Measurements from ENCODE around the gene SLC33A1.
"Not testable (repeated sequence)": the region's sequence is repeated elsewhere in the genome, so short reads cannot be mapped to it uniquely, and the experiment has no call there.

The SLC33A1 gene

DNA sequence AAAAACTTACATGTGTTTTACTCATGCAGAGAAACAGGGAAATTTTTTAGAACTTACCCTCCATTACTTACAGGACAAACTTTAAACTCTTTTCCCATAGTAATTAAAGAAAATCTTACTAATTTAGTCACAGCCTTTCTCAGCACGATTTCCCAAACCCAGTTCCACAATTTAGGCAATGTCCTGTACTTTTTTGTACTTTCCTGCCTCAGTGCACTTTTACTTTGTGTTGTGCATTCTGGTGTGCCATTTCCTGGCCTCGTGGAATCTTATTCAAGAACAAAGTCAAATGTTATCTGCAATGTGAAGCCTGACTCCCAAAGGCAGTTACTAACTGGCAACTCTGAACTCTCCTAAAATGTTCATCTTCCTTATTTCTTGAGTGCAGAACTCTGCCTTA, 1.9 kb downstream of the SLC33A1 start:
- H3K27me3 ChIP-seq (ENCODE audit: low read depth, low read length), result no peaks in the 10 kb centered on the region
- H3K27ac ChIP-seq (ENCODE audit: low read length), result 0 out of 2 replicates have a peak overlapping the region, but pooled peaks have one; percentile 90
- H3K4me1 ChIP-seq (ENCODE audit: low read length), result peaks cover 16% of the 10 kb centered on the region
- peaks cover 25% of the 10 kb centered on the region for H4K20me1 ChIP-seq (ENCODE audit: insufficient read depth, low read length)
- H3K4me3 ChIP-seq (ENCODE audit: low read length), result peak overlapping the region; percentile 91
- H3K9me3 ChIP-seq (ENCODE audit: insufficient read depth, low read length), result no peaks in the 10 kb centered on the region
- H3K79me2 ChIP-seq (ENCODE audit: low read length), result peaks cover 73% of the 10 kb centered on the region
- no peak overlapping the region for H2AFZ ChIP-seq (ENCODE audit: low read depth, low read length)
- no peak for TF ChIP-seq EZH2phosphoT487 (IDR thresholded peaks at IDR 0.05; ENCODE audit: low read depth)
- TF ChIP-seq, protein P1, sequence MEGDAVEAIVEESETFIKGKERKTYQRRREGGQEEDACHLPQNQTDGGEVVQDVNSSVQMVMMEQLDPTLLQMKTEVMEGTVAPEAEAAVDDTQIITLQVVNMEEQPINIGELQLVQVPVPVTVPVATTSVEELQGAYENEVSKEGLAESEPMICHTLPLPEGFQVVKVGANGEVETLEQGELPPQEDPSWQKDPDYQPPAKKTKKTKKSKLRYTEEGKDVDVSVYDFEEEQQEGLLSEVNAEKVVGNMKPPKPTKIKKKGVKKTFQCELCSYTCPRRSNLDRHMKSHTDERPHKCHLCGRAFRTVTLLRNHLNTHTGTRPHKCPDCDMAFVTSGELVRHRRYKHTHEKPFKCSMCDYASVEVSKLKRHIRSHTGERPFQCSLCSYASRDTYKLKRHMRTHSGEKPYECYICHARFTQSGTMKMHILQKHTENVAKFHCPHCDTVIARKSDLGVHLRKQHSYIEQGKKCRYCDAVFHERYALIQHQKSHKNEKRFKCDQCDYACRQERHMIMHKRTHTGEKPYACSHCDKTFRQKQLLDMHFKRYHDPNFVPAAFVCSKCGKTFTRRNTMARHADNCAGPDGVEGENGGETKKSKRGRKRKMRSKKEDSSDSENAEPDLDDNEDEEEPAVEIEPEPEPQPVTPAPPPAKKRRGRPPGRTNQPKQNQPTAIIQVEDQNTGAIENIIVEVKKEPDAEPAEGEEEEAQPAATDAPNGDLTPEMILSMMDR (IDR thresholded peaks at IDR 0.05; ENCODE audit: low read depth, low read length), result no peak
- peaks cover 24% of the 10 kb centered on the region for H3K36me3 ChIP-seq (replicated peaks; ENCODE audit: low read depth, low read length)
- peak overlapping the region; percentile 97 for H3K4me2 ChIP-seq (ENCODE audit: low read length)
- H3K9ac ChIP-seq (ENCODE audit: low read length), result peak overlapping the region; percentile 92

DNA sequence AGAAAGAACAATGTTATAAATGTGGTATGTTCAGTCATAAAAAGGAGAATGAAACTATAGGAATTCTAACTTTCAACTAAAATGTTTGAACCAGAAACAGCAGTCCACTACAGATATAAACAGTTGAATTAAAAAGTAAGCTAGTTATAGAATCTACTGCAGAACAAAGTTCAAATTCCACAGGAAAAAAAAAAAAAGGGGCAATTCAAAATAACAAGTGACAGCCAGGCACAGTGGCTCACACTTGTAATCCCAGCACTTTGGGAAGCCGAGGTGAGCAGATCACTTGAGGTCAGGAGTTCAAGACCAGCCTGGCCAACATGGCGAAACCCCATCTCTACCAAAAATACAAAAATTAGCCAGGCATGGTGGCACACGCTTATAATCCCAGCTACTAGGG, 4.8 kb downstream of the SLC33A1 start:
- not testable (repeated sequence) for H3K27me3 ChIP-seq (ENCODE audit: low read depth, low read length); H3K27ac ChIP-seq (ENCODE audit: low read length); H3K9me3 ChIP-seq (ENCODE audit: insufficient read depth, low read length); H3K4me2 ChIP-seq (ENCODE audit: low read length); H2AFZ ChIP-seq (ENCODE audit: low read depth, low read length); H3K4me3 ChIP-seq (ENCODE audit: low read length); H3K9ac ChIP-seq (ENCODE audit: low read length)
- peaks cover 95% of the 10 kb centered on the region for H3K79me2 ChIP-seq (ENCODE audit: low read length)
- peaks cover 40% of the 10 kb centered on the region for H4K20me1 ChIP-seq (ENCODE audit: insufficient read depth, low read length)
- peaks cover 32% of the 10 kb centered on the region for H3K4me1 ChIP-seq (ENCODE audit: low read length)
- H3K36me3 ChIP-seq (replicated peaks; ENCODE audit: low read depth, low read length), result peaks cover 38% of the 10 kb centered on the region

DNA sequence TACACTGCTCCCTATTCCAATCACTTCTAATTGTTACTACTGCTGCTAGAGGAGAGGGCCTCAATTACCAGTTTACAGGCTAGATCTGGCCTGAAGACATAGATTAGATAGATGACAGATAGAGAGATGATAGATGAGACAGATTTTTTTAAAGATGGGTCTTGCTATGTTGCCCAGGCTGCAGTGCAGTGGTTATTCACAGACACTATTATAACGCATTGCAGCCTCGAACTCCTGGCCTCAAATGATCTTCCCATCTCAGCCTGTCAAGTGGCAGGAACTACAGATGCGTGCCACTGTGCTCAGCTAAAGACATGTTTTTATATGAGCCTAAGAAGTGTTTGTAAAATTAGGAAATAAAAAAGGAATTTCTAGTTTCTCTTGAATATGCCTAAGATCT, 6.2 kb downstream of the SLC33A1 start:
- no peak overlapping the region for H3K27ac ChIP-seq (ENCODE audit: low read length)
- H3K79me2 ChIP-seq (ENCODE audit: low read length), result peaks cover 95% of the 10 kb centered on the region
- no peak overlapping the region for H2AFZ ChIP-seq (ENCODE audit: low read depth, low read length)
- peaks cover 44% of the 10 kb centered on the region for H3K4me1 ChIP-seq (ENCODE audit: low read length)
- no peaks in the 10 kb centered on the region for H3K27me3 ChIP-seq (ENCODE audit: low read depth, low read length)
- no peaks in the 10 kb centered on the region for H3K9me3 ChIP-seq (ENCODE audit: insufficient read depth, low read length)
- H3K9ac ChIP-seq (ENCODE audit: low read length), result no peak overlapping the region
- H3K36me3 ChIP-seq (replicated peaks; ENCODE audit: low read depth, low read length), result peaks cover 36% of the 10 kb centered on the region
- H3K4me3 ChIP-seq (ENCODE audit: low read length), result no peak overlapping the region
- TF ChIP-seq EZH2phosphoT487 (IDR thresholded peaks at IDR 0.05; ENCODE audit: low read depth), result no peak
- TF ChIP-seq, protein P1 (IDR thresholded peaks at IDR 0.05; ENCODE audit: low read depth, low read length), result no peak
- H3K4me2 ChIP-seq (ENCODE audit: low read length), result no peak overlapping the region
- peaks cover 51% of the 10 kb centered on the region for H4K20me1 ChIP-seq (ENCODE audit: insufficient read depth, low read length)

DNA sequence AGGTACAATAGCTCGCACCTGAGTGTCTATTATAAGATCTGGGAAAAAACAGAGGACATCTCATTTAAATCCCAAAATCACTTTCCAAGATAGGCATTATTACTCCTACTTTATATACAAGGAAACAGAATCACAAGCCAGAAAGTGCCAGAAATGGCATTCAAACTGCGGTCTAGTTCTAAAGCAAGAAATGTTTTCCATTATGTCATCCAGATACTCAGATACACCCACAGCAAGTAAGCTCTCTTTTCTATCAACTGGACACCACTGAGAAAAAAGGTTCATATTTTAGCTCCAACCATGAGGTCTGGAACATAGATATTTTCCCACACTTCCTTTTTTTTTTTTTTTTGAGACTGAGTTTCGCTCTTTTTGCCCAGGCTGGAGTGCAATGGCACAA, 8.1 kb downstream of the SLC33A1 start:
- Histone ChIP-seq H4K20me1 (ENCODE audit: insufficient read depth, low read length) (peaks cover 41% of the 10 kb centered on the region), H3K9ac (ENCODE audit: low read length) (no peak overlapping the region), H2AFZ (ENCODE audit: low read depth, low read length) (no peak overlapping the region), H3K27ac (ENCODE audit: low read length) (no peak overlapping the region), H3K36me3 (replicated peaks; ENCODE audit: low read depth, low read length) (peaks cover 21% of the 10 kb centered on the region), H3K4me3 (ENCODE audit: low read length) (no peak overlapping the region), H3K27me3 (ENCODE audit: low read depth, low read length) (no peaks in the 10 kb centered on the region), H3K4me2 (ENCODE audit: low read length) (peak overlapping the region; percentile 13; the same call in 1 of the 2 replicates), H3K9me3 (ENCODE audit: insufficient read depth, low read length) (no peaks in the 10 kb centered on the region), H3K4me1 (ENCODE audit: low read length) (peaks cover 32% of the 10 kb centered on the region), H3K79me2 (ENCODE audit: low read length) (peaks cover 91% of the 10 kb centered on the region)
- TF ChIP-seq EZH2phosphoT487 (IDR thresholded peaks at IDR 0.05; ENCODE audit: low read depth), result no peak
- TF ChIP-seq, protein P1 (IDR thresholded peaks at IDR 0.05; ENCODE audit: low read depth, low read length), result no peak
